ENCODE results near the gene CLDN9. TPM values are rescaled to one million over a fixed set of nuclear protein-coding genes. Genes with fewer than 3 reads are reported as not detected.

Gene CLDN9
- total RNA-seq, 2 experiments from 2014 or later = not detected

DNA sequence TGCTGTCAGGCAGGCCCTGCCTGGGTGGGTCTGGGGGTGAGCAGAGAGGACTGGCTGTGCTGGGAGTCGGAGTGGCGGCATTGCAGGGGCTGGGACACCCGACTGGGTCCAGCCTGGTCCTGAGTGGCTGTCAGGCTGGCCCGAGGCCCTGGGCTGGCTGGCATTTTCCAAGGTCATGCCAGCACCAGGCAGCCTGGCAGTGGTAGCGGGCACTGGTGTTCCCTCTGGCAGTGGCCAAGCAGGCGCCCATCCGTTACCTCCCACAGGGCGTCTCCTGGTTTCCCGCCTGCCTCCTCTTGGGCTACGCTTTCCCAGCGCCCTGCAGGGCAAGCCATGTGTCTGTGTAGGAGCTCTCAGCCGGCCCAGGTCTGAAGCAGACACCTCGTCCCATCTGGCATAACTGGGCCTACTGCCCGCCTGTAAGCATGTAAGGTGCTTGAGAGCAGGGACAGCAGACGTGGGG lies 26.8 kb upstream of the CLDN9 start:
- CTCF ChIA-PET = interaction anchor here (2.9 kb wide), 1 partner anchor 46 kb away, joined by 10 read pairs; no protein-coding TSS in a partner anchor
- intact Hi-C loops (cut with DNase I, micrococcal nuclease) = no loop called here
- POLR2A ChIA-PET = no interaction called here
- H3K36me3 ChIP-seq (ENCODE audit: insufficient read depth, low read length) = no peaks in the 10 kb centered on the region
- Mint-ChIP-seq H3K27ac (no peak overlapping the region), H3K4me3 (no peak overlapping the region), H3K36me3 (ENCODE audit: low read depth) (no peaks in the 10 kb centered on the region), H3K27me3 (no peaks in the 10 kb centered on the region), H3K9me3 (no peaks in the 10 kb centered on the region), H3K4me1 (ENCODE audit: low read depth) (no peaks in the 10 kb centered on the region)
- TF ChIP-seq, protein P1, sequence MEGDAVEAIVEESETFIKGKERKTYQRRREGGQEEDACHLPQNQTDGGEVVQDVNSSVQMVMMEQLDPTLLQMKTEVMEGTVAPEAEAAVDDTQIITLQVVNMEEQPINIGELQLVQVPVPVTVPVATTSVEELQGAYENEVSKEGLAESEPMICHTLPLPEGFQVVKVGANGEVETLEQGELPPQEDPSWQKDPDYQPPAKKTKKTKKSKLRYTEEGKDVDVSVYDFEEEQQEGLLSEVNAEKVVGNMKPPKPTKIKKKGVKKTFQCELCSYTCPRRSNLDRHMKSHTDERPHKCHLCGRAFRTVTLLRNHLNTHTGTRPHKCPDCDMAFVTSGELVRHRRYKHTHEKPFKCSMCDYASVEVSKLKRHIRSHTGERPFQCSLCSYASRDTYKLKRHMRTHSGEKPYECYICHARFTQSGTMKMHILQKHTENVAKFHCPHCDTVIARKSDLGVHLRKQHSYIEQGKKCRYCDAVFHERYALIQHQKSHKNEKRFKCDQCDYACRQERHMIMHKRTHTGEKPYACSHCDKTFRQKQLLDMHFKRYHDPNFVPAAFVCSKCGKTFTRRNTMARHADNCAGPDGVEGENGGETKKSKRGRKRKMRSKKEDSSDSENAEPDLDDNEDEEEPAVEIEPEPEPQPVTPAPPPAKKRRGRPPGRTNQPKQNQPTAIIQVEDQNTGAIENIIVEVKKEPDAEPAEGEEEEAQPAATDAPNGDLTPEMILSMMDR (IDR thresholded peaks at IDR 0.05) = no peak
- no peaks in the 10 kb centered on the region for H3K27me3 ChIP-seq (ENCODE audit: control insufficient read depth in 1 of 2, insufficient read depth in 2 of 2, low read length in 2 of 2)
- H3K27ac ChIP-seq (ENCODE audit: low read depth in 1 of 2, low read length in 2 of 2) = no peak overlapping the region
- H3K9me3 ChIP-seq (ENCODE audit: control insufficient read depth in 1 of 2, insufficient read depth in 1 of 2, low read length in 2 of 2) = no peaks in the 10 kb centered on the region
- DNase-seq = no peak
- H3K4me3 ChIP-seq (ENCODE audit: low read length) = no peak overlapping the region
- H3K4me1 ChIP-seq (ENCODE audit: insufficient read depth, low read length) = peaks cover 15% of the 10 kb centered on the region
- no peak for ATAC-seq (ENCODE audit: poor library complexity)

- Mint-ChIP-seq H3K27ac (no peak overlapping the region), H3K36me3 (ENCODE audit: low read depth) (no peaks in the 10 kb centered on the region), H3K9me3 (no peaks in the 10 kb centered on the region), H3K27me3 (no peaks in the 10 kb centered on the region), H3K4me3 (no peak overlapping the region), H3K4me1 (ENCODE audit: low read depth) (no peaks in the 10 kb centered on the region)
- ChIA-PET POLR2A (no interaction called here), CTCF (no interaction called here)
- Histone ChIP-seq H3K9me3 (ENCODE audit: control insufficient read depth in 1 of 2, insufficient read depth in 1 of 2, low read length in 2 of 2) (no peaks in the 10 kb centered on the region), H3K27me3 (ENCODE audit: control insufficient read depth in 1 of 2, insufficient read depth in 2 of 2, low read length in 2 of 2) (no peaks in the 10 kb centered on the region), H3K27ac (ENCODE audit: low read depth in 1 of 2, low read length in 2 of 2) (no peak overlapping the region), H3K36me3 (ENCODE audit: insufficient read depth, low read length) (no peaks in the 10 kb centered on the region), H3K4me3 (ENCODE audit: low read length) (no peak overlapping the region), H3K4me1 (ENCODE audit: insufficient read depth, low read length) (peaks cover 8% of the 10 kb centered on the region)
- intact Hi-C loops (cut with DNase I, micrococcal nuclease) = no loop called here
- TF ChIP-seq, protein P1 (IDR thresholded peaks at IDR 0.05) = no peak
- no peak for ATAC-seq (ENCODE audit: poor library complexity)
- no peak for DNase-seq
These were observed 26.0 kb upstream of the CLDN9 start for GRCh38 chr16:2986623-2987188.

DNA sequence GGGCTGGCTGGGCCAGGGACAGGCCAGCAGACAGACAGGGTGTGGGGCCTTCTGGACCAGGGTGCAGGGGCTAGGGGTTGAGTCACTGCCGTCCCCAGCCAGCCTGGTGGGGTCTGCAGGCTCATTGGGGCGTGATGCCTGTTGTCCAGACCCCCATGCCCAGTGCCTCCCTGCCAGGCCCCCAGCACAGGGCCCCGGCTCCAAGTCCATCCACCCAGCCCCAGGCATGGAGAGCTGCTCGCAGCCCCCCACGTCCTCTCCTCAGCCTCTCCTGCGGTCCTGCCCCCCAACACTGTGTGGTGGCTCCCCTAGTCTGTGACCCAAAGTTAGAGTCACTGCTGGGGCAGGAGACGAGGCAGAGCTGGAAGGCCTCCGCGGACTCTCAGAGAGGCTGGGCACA lies 25.4 kb upstream of the CLDN9 start:
- peaks cover 8% of the 10 kb centered on the region for H3K4me1 ChIP-seq (ENCODE audit: insufficient read depth, low read length)
- DNase-seq (no peak), ATAC-seq (ENCODE audit: poor library complexity) (no peak)
- intact Hi-C loops (cut with DNase I, micrococcal nuclease) = no loop called here
- no peaks in the 10 kb centered on the region for H3K27me3 ChIP-seq (ENCODE audit: control insufficient read depth in 1 of 2, insufficient read depth in 2 of 2, low read length in 2 of 2)
- H3K4me1 Mint-ChIP-seq (ENCODE audit: low read depth) = no peaks in the 10 kb centered on the region
- H3K27ac Mint-ChIP-seq = no peak overlapping the region
- H3K27me3 Mint-ChIP-seq = no peaks in the 10 kb centered on the region
- ChIA-PET CTCF (no interaction called here), POLR2A (no interaction called here)
- H3K27ac ChIP-seq (ENCODE audit: low read depth in 1 of 2, low read length in 2 of 2) = no peak overlapping the region
- TF ChIP-seq, protein P1 (IDR thresholded peaks at IDR 0.05) = no peak
- no peaks in the 10 kb centered on the region for H3K9me3 ChIP-seq (ENCODE audit: control insufficient read depth in 1 of 2, insufficient read depth in 1 of 2, low read length in 2 of 2)
- H3K36me3 ChIP-seq (ENCODE audit: insufficient read depth, low read length) = no peaks in the 10 kb centered on the region
- no peak overlapping the region for H3K4me3 Mint-ChIP-seq
- no peaks in the 10 kb centered on the region for H3K36me3 Mint-ChIP-seq (ENCODE audit: low read depth)
- H3K9me3 Mint-ChIP-seq = no peaks in the 10 kb centered on the region
- H3K4me3 ChIP-seq (ENCODE audit: low read length) = no peak overlapping the region

Measured in CD4-positive, alpha-beta T cell (primary cell).